Measurements from ENCODE around the gene HDGFL1.

HDGFL1 gene

GRCh38 chr6:22582417-22583205 is 13.2 kb downstream of the HDGFL1 start:
- DNase-seq (ENCODE audit: insufficient read length, low spot score) = no peak
- TF ChIP-seq POLR2A (IDR thresholded peaks at IDR 0.05; ENCODE audit: low read depth, low read length) (no peak), POLR2AphosphoS5 (IDR thresholded peaks at IDR 0.05; ENCODE audit: low read depth, low read length) (no peak), POU2F2 (IDR thresholded peaks at IDR 0.05; ENCODE audit: low read depth, low read length) (no peak), TAF1 (IDR thresholded peaks at IDR 0.05; ENCODE audit: low read depth, low read length) (no peak), PAX5 (IDR thresholded peaks at IDR 0.05; ENCODE audit: insufficient read depth, low read length, severe bottlenecking) (no peak), SPI1 (IDR thresholded peaks at IDR 0.05; ENCODE audit: low read depth, low read length) (no peak)
- no peak for FAIRE-seq

DNA sequence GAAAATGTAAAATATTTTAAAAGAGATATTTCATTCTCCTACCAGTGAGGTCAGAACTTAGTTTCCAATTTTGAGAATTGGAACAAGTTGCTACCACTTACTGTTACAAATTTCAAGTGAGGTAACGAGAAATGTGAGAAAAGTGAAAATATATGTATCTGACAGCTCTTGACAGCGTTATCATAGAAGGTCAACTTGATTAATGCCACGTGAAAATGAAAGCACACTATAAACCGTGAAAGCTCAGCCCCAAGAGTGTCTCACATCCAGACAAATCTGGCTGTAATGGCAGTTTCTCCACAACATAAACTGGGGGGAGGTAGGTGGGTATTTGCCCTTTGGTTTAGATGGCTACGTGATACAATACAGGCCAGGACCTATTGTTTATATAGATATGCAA is 13.9 kb downstream of the HDGFL1 start:
- FAIRE-seq (no peak), DNase-seq (ENCODE audit: insufficient read length, low spot score) (no peak)
- TF ChIP-seq SPI1 (IDR thresholded peaks at IDR 0.05; ENCODE audit: low read depth, low read length) = no peak
- TF ChIP-seq POLR2A (IDR thresholded peaks at IDR 0.05; ENCODE audit: low read depth, low read length) = no peak
- TF ChIP-seq PAX5 (IDR thresholded peaks at IDR 0.05; ENCODE audit: insufficient read depth, low read length, severe bottlenecking) = no peak
- TF ChIP-seq POLR2AphosphoS5 (IDR thresholded peaks at IDR 0.05; ENCODE audit: low read depth, low read length) = no peak
- TF ChIP-seq POU2F2 (IDR thresholded peaks at IDR 0.05; ENCODE audit: low read depth, low read length) = no peak
- no peak for TF ChIP-seq TAF1 (IDR thresholded peaks at IDR 0.05; ENCODE audit: low read depth, low read length)

- FAIRE-seq (no peak), DNase-seq (ENCODE audit: insufficient read length, low spot score) (no peak)
- no peak for TF ChIP-seq PAX5 (IDR thresholded peaks at IDR 0.05; ENCODE audit: insufficient read depth, low read length, severe bottlenecking)
- TF ChIP-seq POU2F2 (IDR thresholded peaks at IDR 0.05; ENCODE audit: low read depth, low read length) = no peak
- TF ChIP-seq SPI1 (IDR thresholded peaks at IDR 0.05; ENCODE audit: low read depth, low read length) = no peak
- no peak for TF ChIP-seq TAF1 (IDR thresholded peaks at IDR 0.05; ENCODE audit: low read depth, low read length)
- no peak for TF ChIP-seq POLR2A (IDR thresholded peaks at IDR 0.05; ENCODE audit: low read depth, low read length)
- no peak for TF ChIP-seq POLR2AphosphoS5 (IDR thresholded peaks at IDR 0.05; ENCODE audit: low read depth, low read length)
Observed at GRCh38 chr6:22583927-22584326, 14.6 kb downstream of the HDGFL1 start.

- no peak for TF ChIP-seq PAX5 (IDR thresholded peaks at IDR 0.05; ENCODE audit: insufficient read depth, low read length, severe bottlenecking)
- TF ChIP-seq POLR2A (IDR thresholded peaks at IDR 0.05; ENCODE audit: low read depth, low read length) = no peak
- TF ChIP-seq TAF1 (IDR thresholded peaks at IDR 0.05; ENCODE audit: low read depth, low read length) = no peak
- no peak for TF ChIP-seq SPI1 (IDR thresholded peaks at IDR 0.05; ENCODE audit: low read depth, low read length)
- TF ChIP-seq POU2F2 (IDR thresholded peaks at IDR 0.05; ENCODE audit: low read depth, low read length) = no peak
- TF ChIP-seq POLR2AphosphoS5 (IDR thresholded peaks at IDR 0.05; ENCODE audit: low read depth, low read length) = no peak
- DNase-seq (ENCODE audit: insufficient read length, low spot score) (no peak), FAIRE-seq (no peak)
Observed at GRCh38 chr6:22589118-22589517, 19.8 kb downstream of the HDGFL1 start.

- FAIRE-seq (no peak), DNase-seq (ENCODE audit: insufficient read length, low spot score) (no peak)
- TF ChIP-seq TAF1 (IDR thresholded peaks at IDR 0.05; ENCODE audit: low read depth, low read length) (no peak), SPI1 (IDR thresholded peaks at IDR 0.05; ENCODE audit: low read depth, low read length) (no peak), POLR2A (IDR thresholded peaks at IDR 0.05; ENCODE audit: low read depth, low read length) (no peak), POLR2AphosphoS5 (IDR thresholded peaks at IDR 0.05; ENCODE audit: low read depth, low read length) (no peak), PAX5 (IDR thresholded peaks at IDR 0.05; ENCODE audit: insufficient read depth, low read length, severe bottlenecking) (no peak), POU2F2 (IDR thresholded peaks at IDR 0.05; ENCODE audit: low read depth, low read length) (no peak)
Observed at GRCh38 chr6:22590423-22590822, 21.1 kb downstream of the HDGFL1 start.

- FAIRE-seq (no peak), DNase-seq (ENCODE audit: insufficient read length, low spot score) (no peak)
- TF ChIP-seq POLR2A (IDR thresholded peaks at IDR 0.05; ENCODE audit: low read depth, low read length) (no peak), SPI1 (IDR thresholded peaks at IDR 0.05; ENCODE audit: low read depth, low read length) (no peak), PAX5 (IDR thresholded peaks at IDR 0.05; ENCODE audit: insufficient read depth, low read length, severe bottlenecking) (no peak), POU2F2 (IDR thresholded peaks at IDR 0.05; ENCODE audit: low read depth, low read length) (no peak), TAF1 (IDR thresholded peaks at IDR 0.05; ENCODE audit: low read depth, low read length) (no peak), POLR2AphosphoS5 (IDR thresholded peaks at IDR 0.05; ENCODE audit: low read depth, low read length) (no peak)
Observed at GRCh38 chr6:22593895-22594294, 24.5 kb downstream of the HDGFL1 start.

GRCh38 chr6:22596011-22596410 is 26.6 kb downstream of the HDGFL1 start:
- FAIRE-seq (no peak), DNase-seq (ENCODE audit: insufficient read length, low spot score) (no peak)

DNA sequence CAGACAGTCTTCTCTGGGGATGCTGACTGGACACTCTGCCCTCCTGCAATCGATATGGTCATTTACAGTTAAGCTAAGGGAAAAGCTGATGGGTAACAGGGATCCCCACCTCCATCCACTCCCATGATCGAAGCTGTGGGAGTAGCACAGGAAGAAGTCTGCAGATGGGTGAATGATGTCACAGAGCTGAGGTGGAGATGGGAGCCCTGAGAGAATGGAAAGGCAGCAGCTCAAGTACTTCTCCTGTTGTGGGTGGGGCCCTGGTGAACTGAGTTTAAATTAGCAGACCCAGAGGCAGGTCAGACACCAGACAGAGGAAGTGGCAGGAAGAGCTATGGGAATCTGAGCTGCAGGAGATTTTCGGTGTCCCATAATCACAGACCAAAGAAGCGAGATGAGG is 29.0 kb downstream of the HDGFL1 start:
- DNase-seq (ENCODE audit: insufficient read length, low spot score) (no peak), FAIRE-seq (no peak)
- no peak for TF ChIP-seq POU2F2 (IDR thresholded peaks at IDR 0.05; ENCODE audit: low read depth, low read length)
- TF ChIP-seq TAF1 (IDR thresholded peaks at IDR 0.05; ENCODE audit: low read depth, low read length) = no peak
- TF ChIP-seq POLR2AphosphoS5 (IDR thresholded peaks at IDR 0.05; ENCODE audit: low read depth, low read length) = no peak
- TF ChIP-seq POLR2A (IDR thresholded peaks at IDR 0.05; ENCODE audit: low read depth, low read length) = no peak
- no peak for TF ChIP-seq SPI1 (IDR thresholded peaks at IDR 0.05; ENCODE audit: low read depth, low read length)
- TF ChIP-seq PAX5 (IDR thresholded peaks at IDR 0.05; ENCODE audit: insufficient read depth, low read length, severe bottlenecking) = no peak

More at GRCh38 chr6:22596011-22596410, 26.6 kb downstream of the HDGFL1 start:
- TF ChIP-seq TAF1 (IDR thresholded peaks at IDR 0.05; ENCODE audit: low read depth, low read length) (no peak), POLR2AphosphoS5 (IDR thresholded peaks at IDR 0.05; ENCODE audit: low read depth, low read length) (no peak), PAX5 (IDR thresholded peaks at IDR 0.05; ENCODE audit: insufficient read depth, low read length, severe bottlenecking) (no peak), POU2F2 (IDR thresholded peaks at IDR 0.05; ENCODE audit: low read depth, low read length) (no peak), POLR2A (IDR thresholded peaks at IDR 0.05; ENCODE audit: low read depth, low read length) (no peak), SPI1 (IDR thresholded peaks at IDR 0.05; ENCODE audit: low read depth, low read length) (no peak)

GRCh38 chr6:22600059-22600458 is 30.7 kb downstream of the HDGFL1 start:
- TF ChIP-seq POLR2AphosphoS5 (IDR thresholded peaks at IDR 0.05; ENCODE audit: low read depth, low read length) (no peak), POU2F2 (IDR thresholded peaks at IDR 0.05; ENCODE audit: low read depth, low read length) (no peak), SPI1 (IDR thresholded peaks at IDR 0.05; ENCODE audit: low read depth, low read length) (no peak), POLR2A (IDR thresholded peaks at IDR 0.05; ENCODE audit: low read depth, low read length) (no peak), TAF1 (IDR thresholded peaks at IDR 0.05; ENCODE audit: low read depth, low read length) (no peak), PAX5 (IDR thresholded peaks at IDR 0.05; ENCODE audit: insufficient read depth, low read length, severe bottlenecking) (no peak)
- DNase-seq (ENCODE audit: insufficient read length, low spot score) (no peak), FAIRE-seq (no peak)
